Colonic mucosa (tissue), 4 donors: ENCODE measurements around the gene ANKRD13A. TPM values are rescaled to one million over a fixed set of nuclear protein-coding genes. Genes with fewer than 3 reads are reported as not detected.

Source experiments
- DNase-seq: peaks from one replicate; pipeline ENCODE4 v3.0.0-alpha.2; 2020
- H3K27ac ChIP-seq: fragments of 200-600 bp; one replicate; pipeline ENCODE4 v1.8.0; 2021
- H3K27me3 ChIP-seq: fragments of 200-600 bp; one replicate; pipeline ENCODE4 v1.8.0; 2021
- H3K36me3 ChIP-seq: fragments of 200-600 bp; one replicate; pipeline ENCODE4 v1.8.0; 2021
- H3K4me1 ChIP-seq: fragments of 200-600 bp; one replicate; pipeline ENCODE4 v1.8.0; 2021; ENCODE audit warnings: mild to moderate bottlenecking
- H3K4me3 ChIP-seq: fragments of 200-600 bp; one replicate; pipeline ENCODE4 v1.8.0; 2021
- H3K9ac ChIP-seq, 2 donors: one replicate each; pipeline ENCODE4 v1.7.0; 2013; ENCODE audit warnings: control low read depth in 2 of 2, low read depth in 2 of 2, low read length in 2 of 2
- H3K9me3 ChIP-seq: fragments of 200-600 bp; one replicate; pipeline ENCODE4 v1.8.0; 2021
- intact Hi-C: fragments of 100-400 bp; cut with DNase I; formaldehyde crosslinking; loops from one replicate; pipeline ENCODE4 v1.14.1; 2022
- total RNA-seq, 2 donors: library from RNA; stranded (reverse); fragmentation: NEBNext Ultra II Directional in 1 of 2; extraction: Animal tissue kit (Norgen Biotek cat#: 25700) in 1 of 2; gene quantifications; one replicate each; pipeline ENCODE4 v1.2.1, GENCODE V29; 2021
- TF ChIP-seq, protein P1 (sequence below): fragments of 200-600 bp; IDR thresholded peaks from one replicate; pipeline ENCODE4 v1.8.0; 2022; ENCODE audit warnings: antibody characterized with exemption, mild to moderate bottlenecking
- donor health status: healthy.
- donor health status: DM: no; HTN: no; CAD: no.
- donor health status: DM: no; HTN: no; CAD: no.

The ANKRD13A gene
- total RNA-seq, 2 donors from 2014 or later: 39.9 to 69.1 TPM

DNA sequence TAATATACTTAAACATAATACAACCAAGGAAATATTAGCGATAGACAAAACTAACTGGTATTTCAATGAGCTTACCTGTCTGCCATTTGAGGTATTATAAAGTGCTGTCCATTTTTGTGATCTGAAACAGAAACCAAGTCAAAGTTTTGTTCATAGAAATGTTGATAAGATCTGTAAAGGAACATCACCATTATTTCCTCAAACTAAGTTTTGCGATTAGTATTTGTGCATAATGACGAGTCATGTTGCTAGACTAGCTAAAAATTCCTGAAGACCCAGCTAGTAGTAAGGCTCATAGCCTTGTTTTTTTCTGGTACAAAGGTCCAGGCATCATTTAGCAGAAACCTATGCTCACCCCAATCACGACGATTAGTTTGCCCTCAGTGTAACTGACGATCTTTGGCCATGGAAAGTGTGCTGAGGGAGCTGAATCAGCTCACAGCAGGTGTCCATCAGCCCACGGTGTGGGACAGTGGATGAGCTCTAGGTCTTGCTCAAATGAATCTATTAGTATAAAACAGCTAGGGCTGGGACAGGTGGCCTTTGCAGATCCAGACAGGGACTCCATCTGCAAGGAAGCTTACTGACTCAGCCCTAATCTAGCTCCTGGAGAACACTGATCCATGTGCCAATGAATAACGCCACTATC, 31.7 kb upstream of the ANKRD13A start:
- H3K36me3 ChIP-seq: peaks cover 8% of the 10 kb centered on the region

DNA sequence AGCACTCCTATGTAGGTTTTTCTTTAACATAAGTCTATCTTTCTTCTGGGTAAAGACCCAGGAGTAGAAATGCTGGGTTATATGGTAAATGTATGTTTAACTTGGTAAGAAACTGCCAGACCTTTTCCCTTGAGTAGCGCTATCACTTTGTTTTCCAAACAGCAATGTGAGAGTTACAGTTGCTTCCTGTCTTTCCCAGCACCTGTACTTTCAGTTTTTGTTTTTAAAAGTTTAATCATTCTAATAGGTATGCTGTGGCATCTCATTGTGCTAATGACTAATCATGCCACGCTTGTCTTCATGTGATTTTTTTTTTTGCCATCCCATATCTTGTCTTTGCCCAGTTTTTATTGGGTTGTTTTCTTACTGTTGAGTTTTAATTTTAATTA, 31.2 kb upstream of the ANKRD13A start:
- H3K27me3 ChIP-seq: no peaks in the 10 kb centered on the region
- intact Hi-C loops: no loop called here
- no peak overlapping the region for H3K27ac ChIP-seq
- H3K4me3 ChIP-seq: no peak overlapping the region
- H3K4me1 ChIP-seq: peaks cover 8% of the 10 kb centered on the region
- no peak overlapping the region for H3K9ac ChIP-seq
- DNase-seq: no peak
- peaks cover 7% of the 10 kb centered on the region for H3K36me3 ChIP-seq
- TF ChIP-seq, protein P1, sequence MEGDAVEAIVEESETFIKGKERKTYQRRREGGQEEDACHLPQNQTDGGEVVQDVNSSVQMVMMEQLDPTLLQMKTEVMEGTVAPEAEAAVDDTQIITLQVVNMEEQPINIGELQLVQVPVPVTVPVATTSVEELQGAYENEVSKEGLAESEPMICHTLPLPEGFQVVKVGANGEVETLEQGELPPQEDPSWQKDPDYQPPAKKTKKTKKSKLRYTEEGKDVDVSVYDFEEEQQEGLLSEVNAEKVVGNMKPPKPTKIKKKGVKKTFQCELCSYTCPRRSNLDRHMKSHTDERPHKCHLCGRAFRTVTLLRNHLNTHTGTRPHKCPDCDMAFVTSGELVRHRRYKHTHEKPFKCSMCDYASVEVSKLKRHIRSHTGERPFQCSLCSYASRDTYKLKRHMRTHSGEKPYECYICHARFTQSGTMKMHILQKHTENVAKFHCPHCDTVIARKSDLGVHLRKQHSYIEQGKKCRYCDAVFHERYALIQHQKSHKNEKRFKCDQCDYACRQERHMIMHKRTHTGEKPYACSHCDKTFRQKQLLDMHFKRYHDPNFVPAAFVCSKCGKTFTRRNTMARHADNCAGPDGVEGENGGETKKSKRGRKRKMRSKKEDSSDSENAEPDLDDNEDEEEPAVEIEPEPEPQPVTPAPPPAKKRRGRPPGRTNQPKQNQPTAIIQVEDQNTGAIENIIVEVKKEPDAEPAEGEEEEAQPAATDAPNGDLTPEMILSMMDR: no peak
- no peaks in the 10 kb centered on the region for H3K9me3 ChIP-seq

More for the DNA sequence above, 31.7 kb upstream of the ANKRD13A start:
- no peak overlapping the region for H3K9ac ChIP-seq
- H3K4me3 ChIP-seq: no peak overlapping the region
- H3K27ac ChIP-seq: no peak overlapping the region
- no peaks in the 10 kb centered on the region for H3K9me3 ChIP-seq
- peaks cover 8% of the 10 kb centered on the region for H3K4me1 ChIP-seq
- DNase-seq: no peak
- intact Hi-C loops: no loop called here
- TF ChIP-seq, protein P1: no peak
- no peaks in the 10 kb centered on the region for H3K27me3 ChIP-seq

DNA sequence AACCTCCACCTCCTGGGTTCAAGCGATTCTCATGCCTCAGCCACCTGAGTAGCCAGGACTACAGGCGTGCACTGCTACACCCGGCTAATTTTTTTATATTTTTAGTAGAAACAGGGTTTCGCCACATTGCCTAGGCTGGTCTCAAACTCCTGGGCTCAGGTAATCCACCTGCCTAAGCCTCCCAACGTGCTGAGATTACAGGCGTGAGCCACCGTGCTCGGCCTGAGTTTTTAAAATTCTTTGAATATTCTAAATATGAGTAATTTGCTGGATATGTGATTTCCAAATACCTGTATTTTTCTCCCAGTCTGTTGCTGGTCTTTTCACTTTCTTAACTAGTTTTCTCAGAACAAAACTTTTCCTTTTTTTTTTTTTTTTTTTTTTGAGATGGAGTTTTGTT, 30.4 kb upstream of the ANKRD13A start:
- peaks cover under 1% of the 10 kb centered on the region for H3K4me1 ChIP-seq
- H3K9me3 ChIP-seq: no peaks in the 10 kb centered on the region
- no peak overlapping the region for H3K27ac ChIP-seq
- intact Hi-C loops: no loop called here
- TF ChIP-seq, protein P1: no peak
- H3K9ac ChIP-seq: no peak overlapping the region
- H3K27me3 ChIP-seq: no peaks in the 10 kb centered on the region
- peaks cover 5% of the 10 kb centered on the region for H3K36me3 ChIP-seq
- DNase-seq: no peak
- no peak overlapping the region for H3K4me3 ChIP-seq

DNA sequence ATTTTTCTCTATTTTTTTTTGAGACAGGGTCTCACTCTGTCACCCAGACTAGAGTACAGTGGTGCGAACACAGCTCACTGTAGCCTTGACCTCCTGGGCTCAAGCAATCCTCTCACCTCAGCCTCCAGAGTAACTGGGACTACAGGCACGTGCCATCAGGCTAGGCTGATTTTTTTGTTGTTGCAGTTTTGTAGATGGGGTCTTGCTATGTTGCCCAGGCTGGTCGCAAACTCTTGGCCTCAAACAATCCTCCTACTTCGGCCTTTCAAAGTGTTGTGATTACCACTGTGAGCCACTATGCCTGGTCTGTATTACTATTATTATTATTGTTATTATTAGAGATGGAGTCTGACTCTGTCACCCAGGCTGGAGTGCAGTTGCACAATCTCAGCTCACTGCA, 26.4 kb upstream of the ANKRD13A start:
- Histone ChIP-seq H3K27me3 (no peaks in the 10 kb centered on the region), H3K27ac (peak overlapping the region; percentile 70), H3K36me3 (peaks cover 5% of the 10 kb centered on the region), H3K9me3 (no peaks in the 10 kb centered on the region), H3K9ac (no peak overlapping the region), H3K4me3 (no peak overlapping the region), H3K4me1 (no peaks in the 10 kb centered on the region)
- intact Hi-C loops: no loop called here
- no peak for DNase-seq
- TF ChIP-seq, protein P1: no peak

DNA sequence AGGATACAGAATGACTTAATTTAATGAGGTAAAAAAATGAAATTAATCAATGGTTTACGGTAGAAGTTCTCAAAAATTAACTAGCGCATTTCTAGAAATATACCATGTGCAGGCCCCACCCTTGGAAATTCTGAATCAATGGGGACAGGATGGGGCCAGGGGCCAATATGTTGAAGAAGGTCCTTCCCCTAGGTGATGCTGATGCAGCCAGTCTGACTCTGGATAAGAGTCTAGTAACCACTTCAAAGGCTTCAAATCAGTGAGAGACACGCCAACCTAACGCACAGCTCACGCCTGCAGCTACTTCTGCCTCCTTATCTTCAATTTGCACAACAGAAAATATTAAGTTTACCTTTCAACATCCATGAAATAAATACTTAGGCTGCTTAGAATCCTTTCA, 17.9 kb upstream of the ANKRD13A start:
- DNase-seq: no peak
- Histone ChIP-seq H3K27me3 (no peaks in the 10 kb centered on the region), H3K9ac (no peak overlapping the region), H3K9me3 (no peaks in the 10 kb centered on the region), H3K4me1 (no peaks in the 10 kb centered on the region), H3K36me3 (peaks cover 20% of the 10 kb centered on the region), H3K4me3 (no peak overlapping the region), H3K27ac (no peak overlapping the region)
- intact Hi-C loops: no loop called here
- TF ChIP-seq, protein P1: no peak
